Gastrocnemius medialis (tissue), 4 donors: ENCODE data around the gene RPP25L. TPM values are rescaled to one million over a fixed set of nuclear protein-coding genes. Genes with fewer than 3 reads are reported as not detected.

Experiments used
- ATAC-seq, 2 donors: fragments of 150-250 bp; one replicate each; pipeline ENCODE4 v1.9.1; 2016
- DNase-seq, 2 donors: peaks; one replicate each; pipeline ENCODE4 v3.0.0-alpha.2; 2019
- H3K27ac ChIP-seq, 4 donors: fragments of 200-600 bp; sonication (generic); 1 replicate in 1 of 4; 2 replicates in 3 of 4; pipeline ENCODE4 v1.5.1; 2016 to 2018; ENCODE audit warnings: mild to moderate bottlenecking in 2 of 4, moderate library complexity in 1 of 4
- H3K27me3 ChIP-seq, 3 donors: fragments of 200-600 bp; sonication (generic) in 2 of 3; 1 replicate in 1 of 3; 2 replicates in 2 of 3; pipeline versions ENCODE4 v1.5.1 to v1.6.0; 2016 to 2019; ENCODE audit warnings: mild to moderate bottlenecking in 1 of 3, moderate library complexity in 1 of 3
- H3K36me3 ChIP-seq, 2 donors: fragments of 200-600 bp; sonication (generic) in 1 of 2; one replicate each; pipeline ENCODE4 v1.5.1; 2017 to 2018
- H3K4me1 ChIP-seq, 2 donors: fragments of 200-600 bp; sonication (generic) in 1 of 2; one replicate each; pipeline ENCODE4 v1.5.1; 2016 to 2017; ENCODE audit warnings: mild to moderate bottlenecking in 2 of 2
- H3K4me3 ChIP-seq, 4 donors: fragments of 200-600 bp; sonication (generic) in 3 of 4; 1 replicate in 1 of 4; 2 replicates in 3 of 4; pipeline ENCODE4 v1.5.1; 2016 to 2019; ENCODE audit warnings: mild to moderate bottlenecking in 2 of 4
- H3K9me3 ChIP-seq, 3 donors: fragments of 200-600 bp; sonication (generic) in 2 of 3; 1 replicate in 1 of 3; 2 replicates in 2 of 3; pipeline ENCODE4 v1.5.1; 2016 to 2019
- CTCF ChIP-seq, 5 experiments: fragments of 450-650 bp in 3 of 5; fragments of 200-600 bp in 2 of 5; sonication (generic) in 2 of 5; IDR thresholded peaks in 4 of 5; conservative IDR thresholded peaks in 1 of 5; 1 replicate in 4 of 5; 2 replicates in 1 of 5; pipeline ENCODE4 v1.5.1; 2016 to 2019; ENCODE audit warnings: antibody characterized with exemption in 5 of 5, mild to moderate bottlenecking in 3 of 5, moderate library complexity in 3 of 5
- POLR2A ChIP-seq, 2 donors: fragments of 450-650 bp; IDR thresholded peaks; one replicate each; pipeline ENCODE4 v1.6.1; 2017; ENCODE audit warnings: antibody characterized with exemption in 2 of 2, mild to moderate bottlenecking in 2 of 2, moderate library complexity in 2 of 2
- in situ Hi-C, 4 donors: fragments of 200-750 bp; cut with MboI; loops; one replicate each; pipeline versions ENCODE4 v1.15.0 to v1.8.0; 2017; ENCODE audit warnings: low sequenced_read_pairs in 4 of 4
- intact Hi-C: fragments of 100-400 bp; cut with DNase I; formaldehyde crosslinking; loops from one replicate; pipeline ENCODE4 v1.15.1; 2023; ENCODE audit warnings: low total_unique reads
- total RNA-seq, 4 donors: library from RNA; depleted of rRNA; stranded (reverse); fragments of >200 nt; gene quantifications; one replicate each; pipeline versions ENCODE4 v1.1.0 to v1.2.3, GENCODE V29; 2016

RPP25L gene
- total RNA-seq, 4 donors from 2014 or later: 53.7 to 138 (median 97.2) TPM

GRCh38 chr9:34607331-34607730, 4.6 kb downstream of the RPP25L start:
- ATAC-seq (no peak), DNase-seq (no peak)
- Histone ChIP-seq H3K27ac (no peak overlapping the region), H3K27me3 (no peaks in the 10 kb centered on the region), H3K4me3 (no peak overlapping the region), H3K4me1 (peaks cover 14 to 21% of the 10 kb centered on the region in 2 donors), H3K36me3 (no peaks in the 10 kb centered on the region), H3K9me3 (no peaks in the 10 kb centered on the region)
- in situ Hi-C loops (loop anchor here (10.0 to 25.0 kb wide), 2 partner anchors 95 to 203 kb away; partner anchors contain the start of gene ENHO (in 1 of the 4)), intact Hi-C loops (no loop called here)
- TF ChIP-seq CTCF (IDR thresholded peaks at IDR 0.05 in 4 of 5, conservative IDR thresholded peaks at IDR 0.05 in 1 of 5): no peak
- no peak for TF ChIP-seq POLR2A (IDR thresholded peaks at IDR 0.05)

GRCh38 chr9:34606905-34607304, 5.0 kb downstream of the RPP25L start:
- in situ Hi-C loops: loop anchor here (10.0 to 25.0 kb wide), 2 partner anchors 95 to 202 kb away; partner anchors contain the start of gene ENHO (in 1 of the 4)
- Histone ChIP-seq H3K4me3 (no peak overlapping the region), H3K27ac (no peak overlapping the region), H3K9me3 (no peaks in the 10 kb centered on the region), H3K27me3 (no peaks in the 10 kb centered on the region), H3K4me1 (peaks cover 14 to 20% of the 10 kb centered on the region in 2 donors), H3K36me3 (no peaks in the 10 kb centered on the region)
- DNase-seq (no peak), ATAC-seq (no peak)
- intact Hi-C loops: no loop called here
- TF ChIP-seq CTCF (IDR thresholded peaks at IDR 0.05 in 4 of 5, conservative IDR thresholded peaks at IDR 0.05 in 1 of 5) (no peak), POLR2A (IDR thresholded peaks at IDR 0.05) (no peak)

GRCh38 chr9:34606190-34606589, 5.7 kb downstream of the RPP25L start:
- in situ Hi-C loops: loop anchor here (10.0 to 25.0 kb wide), 2 partner anchors 94 to 201 kb away; partner anchors contain the start of gene ENHO (in 1 of the 4)
- Histone ChIP-seq H3K27ac (no peak overlapping the region), H3K27me3 (no peaks in the 10 kb centered on the region), H3K9me3 (no peaks in the 10 kb centered on the region), H3K4me1 (peaks cover 12 to 16% of the 10 kb centered on the region in 2 donors), H3K4me3 (no peak overlapping the region), H3K36me3 (no peaks in the 10 kb centered on the region)
- DNase-seq (no peak), ATAC-seq (no peak)
- intact Hi-C loops: no loop called here
- TF ChIP-seq CTCF (IDR thresholded peaks at IDR 0.05 in 4 of 5, conservative IDR thresholded peaks at IDR 0.05 in 1 of 5) (no peak), POLR2A (IDR thresholded peaks at IDR 0.05) (no peak)

- TF ChIP-seq CTCF (IDR thresholded peaks at IDR 0.05 in 4 of 5, conservative IDR thresholded peaks at IDR 0.05 in 1 of 5) (peak; percentile 90 to 94 (median 93)), POLR2A (IDR thresholded peaks at IDR 0.05) (no peak)
- ATAC-seq (peak; percentile 92 to 93), DNase-seq (peak; percentile 57 to 80)
- Histone ChIP-seq H3K9me3 (no peaks in the 10 kb centered on the region), H3K4me3 (no peak overlapping the region), H3K27me3 (no peaks in the 10 kb centered on the region), H3K36me3 (no peaks in the 10 kb centered on the region), H3K4me1 (no peaks in the 10 kb centered on the region), H3K27ac (peak overlapping the region in 3 of 4 donors; percentile 40 to 53 (median 41))
- intact Hi-C loops (loop anchor here (5.0 kb wide), 1 partner anchor 146 kb away; the partner anchor contains the start of genes DNAI1 and FAM219A), in situ Hi-C loops (loop anchor here (5.0 to 25.0 kb wide), 3 partner anchors 51 to 199 kb away; partner anchors contain the start of gene ENHO (in 1 of the 4))
Observed at GRCh38 chr9:34603610-34604231, 8.2 kb downstream of the RPP25L start.
